ENCODE data around the gene SLC26A2.

The SLC26A2 gene

DNA sequence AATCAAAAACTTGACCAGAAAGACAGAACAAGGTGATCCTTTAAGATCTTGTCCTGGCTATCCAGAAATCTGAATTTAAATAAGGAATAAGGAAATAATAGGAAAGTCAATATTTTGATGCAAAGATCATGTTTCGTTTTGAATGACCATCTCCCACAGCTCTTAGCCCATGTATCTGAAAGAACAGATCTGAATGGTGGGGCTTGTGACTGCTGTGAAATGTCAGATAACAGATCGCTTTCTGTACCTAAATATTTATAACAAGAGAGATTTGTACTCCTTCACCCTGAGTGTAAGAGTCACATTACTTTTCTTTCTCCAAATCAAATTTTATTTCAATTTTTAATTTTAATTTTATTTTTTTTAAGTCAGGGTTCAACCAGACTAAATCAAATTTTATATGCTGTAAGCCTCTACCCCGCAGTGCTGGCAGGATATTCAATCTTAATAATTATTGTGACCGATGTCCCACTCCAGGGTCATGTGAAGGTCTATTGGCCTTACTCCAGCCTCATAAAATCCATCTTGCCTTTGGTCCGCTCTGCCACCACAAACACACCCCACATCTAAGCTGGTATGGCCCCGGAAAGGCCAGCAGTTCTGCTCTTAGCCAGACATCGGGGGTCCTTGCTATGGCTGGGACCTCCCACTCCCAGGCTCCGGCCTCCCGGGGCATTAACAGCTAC, 7.0 kb upstream of the SLC26A2 start:
- H4K5ac ChIP-seq (ENCODE audit: low read length): no peak overlapping the region
- no peak overlapping the region for H3K27ac ChIP-seq (ENCODE audit: low read depth, low read length)
- no peak overlapping the region for H3K18ac ChIP-seq (ENCODE audit: low read length)
- H2BK5ac ChIP-seq (ENCODE audit: low read length): no peak overlapping the region
- no peaks in the 10 kb centered on the region for H3K27me3 ChIP-seq (ENCODE audit: insufficient read depth, low read length, poor library complexity)
- no peak overlapping the region for H2AK5ac ChIP-seq (ENCODE audit: low read length)
- no peak overlapping the region for H2BK15ac ChIP-seq (replicated peaks; ENCODE audit: low read depth)
- H3K36me3 ChIP-seq (ENCODE audit: control insufficient read depth, insufficient read depth, low read length): no peaks in the 10 kb centered on the region
- DNase-seq: no peak
- H3K79me1 ChIP-seq (ENCODE audit: low read length): no peaks in the 10 kb centered on the region
- no peak overlapping the region for H3K4ac ChIP-seq (ENCODE audit: low read depth, low read length)
- H3K4me2 ChIP-seq (ENCODE audit: low read length): no peak overlapping the region
- H3K23ac ChIP-seq (ENCODE audit: low read length): no peak overlapping the region
- no peak overlapping the region for H4K8ac ChIP-seq (ENCODE audit: low read depth, low read length)
- H3K79me2 ChIP-seq (ENCODE audit: control insufficient read depth, insufficient read depth, low read length): no peaks in the 10 kb centered on the region
- no peaks in the 10 kb centered on the region for H3K4me1 ChIP-seq (ENCODE audit: control insufficient read depth, low read depth, low read length)
- WGBS (ENCODE audit: extremely low coverage, insufficient coverage, low lambda C conversion rate): no CpG with 5 or more reads among the region's 9 CpGs
- H3K56ac ChIP-seq (ENCODE audit: low read length): no peak overlapping the region
- no peak overlapping the region for H2BK120ac ChIP-seq (ENCODE audit: low read depth, low read length)
- no peak overlapping the region for H3K4me3 ChIP-seq (ENCODE audit: low read length)
- H3K9ac ChIP-seq (ENCODE audit: low read length): no peak overlapping the region

- Histone ChIP-seq H2AK5ac (ENCODE audit: low read length) (no peak overlapping the region), H3K79me2 (ENCODE audit: control insufficient read depth, insufficient read depth, low read length) (no peaks in the 10 kb centered on the region), H2BK120ac (ENCODE audit: low read depth, low read length) (no peak overlapping the region), H3K27ac (ENCODE audit: low read depth, low read length) (no peak overlapping the region), H3K4me1 (ENCODE audit: control insufficient read depth, low read depth, low read length) (peaks cover 4% of the 10 kb centered on the region), H3K56ac (ENCODE audit: low read length) (no peak overlapping the region), H2BK5ac (ENCODE audit: low read length) (no peak overlapping the region), H3K79me1 (ENCODE audit: low read length) (no peaks in the 10 kb centered on the region), H3K4me2 (ENCODE audit: low read length) (no peak overlapping the region), H4K8ac (ENCODE audit: low read depth, low read length) (no peak overlapping the region), H3K4me3 (ENCODE audit: low read length) (no peak overlapping the region), H3K23ac (ENCODE audit: low read length) (no peak overlapping the region), H3K9ac (ENCODE audit: low read length) (no peak overlapping the region), H3K4ac (ENCODE audit: low read depth, low read length) (no peak overlapping the region), H4K5ac (ENCODE audit: low read length) (no peak overlapping the region), H3K27me3 (ENCODE audit: insufficient read depth, low read length, poor library complexity) (no peaks in the 10 kb centered on the region), H2BK15ac (replicated peaks; ENCODE audit: low read depth) (no peak overlapping the region), H3K36me3 (ENCODE audit: control insufficient read depth, insufficient read depth, low read length) (no peaks in the 10 kb centered on the region), H3K18ac (ENCODE audit: low read length) (no peak overlapping the region)
- no CpG with 5 or more reads among the region's 6 CpGs for WGBS (ENCODE audit: extremely low coverage, insufficient coverage, low lambda C conversion rate)
- DNase-seq: no peak
These were observed 5.8 kb upstream of the SLC26A2 start for GRCh38 chr5:149954798-149955197.

GRCh38 chr5:149956685-149957084, 3.9 kb upstream of the SLC26A2 start:
- no peak overlapping the region for H3K4ac ChIP-seq (ENCODE audit: low read depth, low read length)
- no peak overlapping the region for H3K56ac ChIP-seq (ENCODE audit: low read length)
- no peak overlapping the region for H2BK15ac ChIP-seq (replicated peaks; ENCODE audit: low read depth)
- no peaks in the 10 kb centered on the region for H3K79me2 ChIP-seq (ENCODE audit: control insufficient read depth, insufficient read depth, low read length)
- H3K23ac ChIP-seq (ENCODE audit: low read length): no peak overlapping the region
- no peak overlapping the region for H3K27ac ChIP-seq (ENCODE audit: low read depth, low read length)
- no peak overlapping the region for H3K18ac ChIP-seq (ENCODE audit: low read length)
- DNase-seq: no peak
- peaks cover 8% of the 10 kb centered on the region for H3K4me1 ChIP-seq (ENCODE audit: control insufficient read depth, low read depth, low read length)
- no peak overlapping the region for H4K8ac ChIP-seq (ENCODE audit: low read depth, low read length)
- H2BK5ac ChIP-seq (ENCODE audit: low read length): no peak overlapping the region
- no peak overlapping the region for H3K9ac ChIP-seq (ENCODE audit: low read length)
- H3K4me3 ChIP-seq (ENCODE audit: low read length): no peak overlapping the region
- no peak overlapping the region for H2BK120ac ChIP-seq (ENCODE audit: low read depth, low read length)
- no peak overlapping the region for H4K5ac ChIP-seq (ENCODE audit: low read length)
- H3K79me1 ChIP-seq (ENCODE audit: low read length): no peaks in the 10 kb centered on the region
- no peaks in the 10 kb centered on the region for H3K36me3 ChIP-seq (ENCODE audit: control insufficient read depth, insufficient read depth, low read length)
- H2AK5ac ChIP-seq (ENCODE audit: low read length): no peak overlapping the region
- H3K4me2 ChIP-seq (ENCODE audit: low read length): no peak overlapping the region
- no peaks in the 10 kb centered on the region for H3K27me3 ChIP-seq (ENCODE audit: insufficient read depth, low read length, poor library complexity)
- no CpG with 5 or more reads among the region's 5 CpGs for WGBS (ENCODE audit: extremely low coverage, insufficient coverage, low lambda C conversion rate)

- Histone ChIP-seq H4K5ac (ENCODE audit: low read length) (no peak overlapping the region), H3K79me2 (ENCODE audit: control insufficient read depth, insufficient read depth, low read length) (no peaks in the 10 kb centered on the region), H3K18ac (ENCODE audit: low read length) (no peak overlapping the region), H3K9ac (ENCODE audit: low read length) (no peak overlapping the region), H3K27me3 (ENCODE audit: insufficient read depth, low read length, poor library complexity) (no peaks in the 10 kb centered on the region), H3K4me1 (ENCODE audit: control insufficient read depth, low read depth, low read length) (peaks cover 8% of the 10 kb centered on the region), H2BK15ac (replicated peaks; ENCODE audit: low read depth) (no peak overlapping the region), H3K23ac (ENCODE audit: low read length) (no peak overlapping the region), H3K27ac (ENCODE audit: low read depth, low read length) (no peak overlapping the region), H3K56ac (ENCODE audit: low read length) (no peak overlapping the region), H2BK120ac (ENCODE audit: low read depth, low read length) (no peak overlapping the region), H3K79me1 (ENCODE audit: low read length) (no peaks in the 10 kb centered on the region), H3K4ac (ENCODE audit: low read depth, low read length) (no peak overlapping the region), H3K4me3 (ENCODE audit: low read length) (no peak overlapping the region), H2BK5ac (ENCODE audit: low read length) (no peak overlapping the region), H3K36me3 (ENCODE audit: control insufficient read depth, insufficient read depth, low read length) (no peaks in the 10 kb centered on the region), H2AK5ac (ENCODE audit: low read length) (no peak overlapping the region), H4K8ac (ENCODE audit: low read depth, low read length) (no peak overlapping the region), H3K4me2 (ENCODE audit: low read length) (no peak overlapping the region)
- no CpG with 5 or more reads among the region's 4 CpGs for WGBS (ENCODE audit: extremely low coverage, insufficient coverage, low lambda C conversion rate)
- DNase-seq: no peak
These were observed 2.7 kb upstream of the SLC26A2 start for GRCh38 chr5:149957855-149958254.

- Histone ChIP-seq H3K36me3 (ENCODE audit: control insufficient read depth, insufficient read depth, low read length) (no peaks in the 10 kb centered on the region), H3K4me3 (ENCODE audit: low read length) (peak overlapping the region; percentile 36), H3K27ac (ENCODE audit: low read depth, low read length) (peak overlapping the region; percentile 76), H2BK15ac (replicated peaks; ENCODE audit: low read depth) (no peak overlapping the region), H3K79me2 (ENCODE audit: control insufficient read depth, insufficient read depth, low read length) (no peaks in the 10 kb centered on the region), H3K23ac (ENCODE audit: low read length) (no peak overlapping the region), H3K18ac (ENCODE audit: low read length) (peak overlapping the region; percentile 55), H4K5ac (ENCODE audit: low read length) (peak overlapping the region; percentile 47), H2AK5ac (ENCODE audit: low read length) (peak overlapping the region; percentile 14), H3K27me3 (ENCODE audit: insufficient read depth, low read length, poor library complexity) (no peaks in the 10 kb centered on the region), H3K4ac (ENCODE audit: low read depth, low read length) (peak overlapping the region; percentile 73), H3K9ac (ENCODE audit: low read length) (peak overlapping the region; percentile 75), H3K79me1 (ENCODE audit: low read length) (no peaks in the 10 kb centered on the region), H3K56ac (ENCODE audit: low read length) (peak overlapping the region; percentile 87), H4K8ac (ENCODE audit: low read depth, low read length) (no peak overlapping the region), H3K4me1 (ENCODE audit: control insufficient read depth, low read depth, low read length) (peaks cover 8% of the 10 kb centered on the region), H2BK5ac (ENCODE audit: low read length) (no peak overlapping the region), H3K4me2 (ENCODE audit: low read length) (peak overlapping the region; percentile 57), H2BK120ac (ENCODE audit: low read depth, low read length) (no peak overlapping the region)
- WGBS (ENCODE audit: extremely low coverage, insufficient coverage, low lambda C conversion rate): no CpG with 5 or more reads among the region's 14 CpGs
- peak; percentile 81 for DNase-seq
These were observed 937 bp upstream of the SLC26A2 start for GRCh38 chr5:149959406-149960236.

Data from mesendoderm (in vitro differentiated cells).